ENCODE data around the gene USP37. TPM values are rescaled to one million over a fixed set of nuclear protein-coding genes. Genes with fewer than 3 reads are reported as not detected.

The USP37 gene
- total RNA-seq, 1 experiment from 2014 or later: 19.1 TPM

- DNase-seq (ENCODE audit: low spot score): no peak
Measured at GRCh38 chr2:218477247-218477646, 90.9 kb downstream of the USP37 start.

- no peak for DNase-seq (ENCODE audit: low spot score)
Measured at GRCh38 chr2:218476676-218477075, 91.5 kb downstream of the USP37 start.

- no peak for DNase-seq (ENCODE audit: low spot score)
Measured at GRCh38 chr2:218474527-218474926, 93.6 kb downstream of the USP37 start.

DNA sequence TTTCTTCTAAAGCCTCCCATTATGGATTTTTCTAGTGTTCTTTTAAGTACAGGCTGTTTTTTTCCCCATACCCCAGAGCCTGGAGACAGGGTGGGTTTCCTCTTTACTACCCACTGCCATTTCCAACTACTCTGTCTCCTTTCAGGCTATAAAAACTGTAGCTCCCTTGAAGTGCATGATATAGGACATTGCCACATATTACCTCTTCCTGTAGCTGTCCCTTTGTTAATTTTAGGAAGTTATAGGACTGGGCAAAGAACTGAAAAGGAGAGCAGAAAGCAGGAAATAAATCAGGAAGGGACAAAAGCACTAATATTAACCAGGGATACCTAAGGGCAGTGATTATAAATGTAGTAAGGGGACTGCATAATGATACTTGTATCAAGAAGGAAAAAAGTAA is 95.2 kb downstream of the USP37 start:
- no peak for DNase-seq (ENCODE audit: low spot score)

DNA sequence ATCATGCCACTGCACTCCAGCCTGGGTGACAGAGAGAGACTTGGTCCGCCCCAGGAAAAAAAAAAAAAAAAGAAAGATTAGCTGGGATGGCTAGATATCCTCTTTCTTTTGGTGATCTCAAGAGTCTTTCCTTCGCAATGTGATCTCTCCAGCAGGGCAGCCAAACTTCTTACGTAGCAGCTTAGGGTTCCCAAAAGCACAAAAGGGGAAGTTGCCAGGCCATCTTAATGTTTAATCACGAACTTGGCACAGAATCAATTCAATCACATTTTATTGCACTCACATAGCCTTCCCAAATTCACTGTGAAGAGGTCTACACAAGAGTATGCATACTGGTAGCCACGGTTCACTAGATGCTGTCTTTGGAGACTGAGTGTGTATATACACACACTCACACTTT is 96.2 kb downstream of the USP37 start:
- no peak for DNase-seq (ENCODE audit: low spot score)

DNA sequence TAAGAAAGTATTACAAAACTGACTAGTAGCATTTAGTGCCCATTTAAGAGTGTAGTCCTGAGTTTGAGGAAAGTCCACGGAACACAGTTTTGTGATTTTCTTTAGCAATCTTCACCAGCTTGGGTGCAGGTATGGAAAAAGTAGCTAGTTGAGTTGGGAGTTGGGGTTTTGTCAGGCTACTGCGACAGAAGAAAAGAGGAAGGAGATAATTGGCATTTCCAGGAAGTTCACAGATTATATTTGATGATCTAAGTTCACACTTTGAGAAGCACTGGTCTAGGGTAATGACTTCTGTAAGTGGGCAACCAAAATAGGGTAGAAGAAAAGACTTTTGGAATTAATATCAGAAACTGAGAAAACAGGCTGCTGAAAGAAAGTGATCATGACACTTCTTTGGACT is 97.1 kb downstream of the USP37 start:
- DNase-seq (ENCODE audit: low spot score): no peak

GRCh38 chr2:218470448-218470847 is 97.7 kb downstream of the USP37 start:
- DNase-seq (ENCODE audit: low spot score): no peak

GRCh38 chr2:218465987-218466633 is 102.0 kb downstream of the USP37 start:
- peak; percentile 24 for DNase-seq (ENCODE audit: low spot score)

DNA sequence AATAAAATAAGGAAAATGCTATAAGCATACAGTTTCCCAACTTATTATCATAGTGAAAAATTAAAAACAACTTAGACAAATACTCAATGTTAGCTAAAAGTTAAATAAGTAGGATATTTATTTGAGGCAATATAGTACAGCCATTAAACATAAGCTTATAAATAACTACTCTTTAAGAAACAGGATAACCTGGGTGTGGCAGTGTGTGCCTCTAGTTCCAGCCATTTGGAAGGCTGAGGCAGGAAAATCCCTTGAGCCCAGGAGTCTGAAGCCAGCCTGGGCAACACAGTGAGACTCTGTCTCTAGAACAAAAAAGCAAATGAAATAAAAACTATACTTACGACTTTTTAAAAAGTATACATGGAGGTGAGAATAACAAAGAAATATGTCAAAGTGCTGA is 109.6 kb downstream of the USP37 start:
- DNase-seq (ENCODE audit: low spot score): no peak

DNA sequence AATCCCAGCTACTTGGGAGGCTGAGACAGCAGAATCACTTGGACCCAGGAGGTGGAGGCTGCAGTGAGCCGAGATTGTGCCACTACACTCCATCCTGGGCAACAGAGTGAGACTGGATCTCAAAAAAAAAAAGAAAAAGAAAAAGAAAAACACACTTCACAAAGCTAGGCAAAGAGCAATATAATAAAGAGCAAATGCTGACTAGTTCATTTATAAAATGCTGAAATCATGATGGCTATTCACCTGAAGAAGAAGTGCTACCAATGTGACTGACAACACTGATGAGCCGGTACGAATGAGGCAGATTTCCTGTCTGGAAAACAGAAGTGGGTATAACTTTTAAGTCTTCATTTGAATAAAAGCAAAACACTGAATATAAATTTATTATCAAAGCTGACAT is 111.3 kb downstream of the USP37 start:
- no peak for DNase-seq (ENCODE audit: low spot score)

DNA sequence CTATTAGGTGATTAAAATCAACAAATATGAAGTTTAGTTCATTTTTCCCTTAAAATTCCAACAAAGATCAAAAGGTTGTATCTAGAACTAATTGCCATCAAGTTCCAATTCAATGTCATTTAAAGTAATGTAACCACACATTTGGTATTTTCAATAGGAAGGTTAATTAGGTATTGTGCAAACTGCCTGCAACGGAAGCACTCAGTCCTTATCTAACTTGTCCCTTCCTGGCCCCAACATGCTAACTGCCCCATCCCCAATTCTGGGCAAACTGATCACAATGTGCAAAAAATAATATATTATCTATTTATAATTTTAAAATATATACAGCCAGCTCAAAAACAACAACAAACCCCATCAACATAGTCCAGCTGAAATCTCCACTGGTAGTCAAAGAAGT is 116.1 kb downstream of the USP37 start:
- DNase-seq (ENCODE audit: low spot score): no peak

DNA sequence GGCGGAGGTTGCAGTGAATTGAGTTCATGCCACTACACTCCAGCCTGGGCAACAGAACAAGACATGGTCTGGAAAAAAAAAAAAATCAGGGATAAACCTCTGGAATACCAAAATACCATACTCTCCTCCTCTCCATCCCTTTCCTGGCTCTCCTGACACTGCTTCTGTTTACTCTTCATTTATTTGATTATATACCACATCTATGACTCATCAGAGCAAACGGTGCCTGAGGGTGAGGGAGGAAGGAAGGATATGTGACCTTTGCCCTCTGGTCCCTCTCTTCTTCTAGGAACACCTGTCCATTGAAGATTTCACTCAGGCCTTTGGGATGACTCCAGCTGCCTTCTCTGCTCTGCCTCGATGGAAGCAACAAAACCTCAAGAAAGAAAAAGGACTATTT is 119.2 kb downstream of the USP37 start:
- DNase-seq (ENCODE audit: low spot score): peak; percentile 68

DNA sequence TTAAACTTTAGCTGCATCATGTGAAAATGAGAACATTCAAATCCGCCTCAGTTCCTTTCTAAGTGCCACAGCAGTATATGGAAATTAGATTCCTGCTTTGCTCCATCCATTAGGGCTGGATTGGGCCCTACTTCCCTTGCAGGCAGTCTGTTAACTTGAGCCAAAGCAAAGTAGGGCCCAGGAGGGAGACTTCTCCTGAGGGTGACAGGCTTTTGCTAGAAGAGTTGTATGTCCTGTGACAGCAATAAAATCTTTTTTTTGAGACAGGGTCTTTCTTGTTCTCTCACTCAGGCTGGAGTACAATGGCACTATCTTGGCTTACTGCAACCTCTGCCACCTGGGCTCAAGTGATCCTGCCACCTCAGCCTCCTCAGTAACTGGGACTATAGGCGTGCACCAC is 121.1 kb downstream of the USP37 start:
- DNase-seq (ENCODE audit: low spot score): no peak

DNA sequence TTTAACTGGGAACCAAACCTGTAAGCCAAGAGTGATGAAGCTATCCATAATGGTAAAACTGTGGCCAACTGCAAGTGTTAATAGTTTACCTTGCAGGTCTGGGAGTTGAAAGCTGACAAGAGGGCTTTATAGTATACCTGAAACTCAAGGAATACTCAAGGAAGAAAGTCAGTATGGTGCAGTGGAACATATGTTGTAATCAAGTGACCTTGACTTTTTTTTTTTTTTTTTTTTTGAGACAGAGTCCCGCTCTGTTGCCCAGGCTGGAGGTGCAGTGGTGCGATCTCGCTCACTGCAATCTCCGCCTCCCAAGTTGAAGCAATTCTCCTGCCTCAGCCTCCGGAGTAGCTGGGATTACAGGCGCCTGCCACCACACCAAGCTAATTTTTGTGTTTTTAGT is 121.6 kb downstream of the USP37 start:
- no peak for DNase-seq (ENCODE audit: low spot score)

DNA sequence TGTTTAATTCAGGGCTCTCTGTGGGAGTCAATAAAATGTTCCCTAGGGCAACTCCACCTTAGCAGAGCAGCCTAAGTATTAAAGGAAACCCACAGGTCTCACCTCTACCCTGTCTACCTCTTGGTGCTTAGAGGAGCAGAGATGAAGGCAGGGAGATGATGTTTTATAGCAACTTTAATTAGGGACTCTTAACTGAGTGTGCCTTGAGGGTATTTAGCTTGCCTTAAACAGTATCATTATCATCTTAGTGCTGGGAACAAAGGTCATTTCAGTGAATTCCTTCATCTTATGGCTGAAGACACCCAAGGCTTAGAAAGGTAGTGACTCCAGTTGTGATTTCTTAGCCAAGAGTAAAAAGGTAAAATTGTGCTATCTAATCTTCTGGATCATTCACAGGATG is 122.5 kb downstream of the USP37 start:
- DNase-seq (ENCODE audit: low spot score): no peak

DNA sequence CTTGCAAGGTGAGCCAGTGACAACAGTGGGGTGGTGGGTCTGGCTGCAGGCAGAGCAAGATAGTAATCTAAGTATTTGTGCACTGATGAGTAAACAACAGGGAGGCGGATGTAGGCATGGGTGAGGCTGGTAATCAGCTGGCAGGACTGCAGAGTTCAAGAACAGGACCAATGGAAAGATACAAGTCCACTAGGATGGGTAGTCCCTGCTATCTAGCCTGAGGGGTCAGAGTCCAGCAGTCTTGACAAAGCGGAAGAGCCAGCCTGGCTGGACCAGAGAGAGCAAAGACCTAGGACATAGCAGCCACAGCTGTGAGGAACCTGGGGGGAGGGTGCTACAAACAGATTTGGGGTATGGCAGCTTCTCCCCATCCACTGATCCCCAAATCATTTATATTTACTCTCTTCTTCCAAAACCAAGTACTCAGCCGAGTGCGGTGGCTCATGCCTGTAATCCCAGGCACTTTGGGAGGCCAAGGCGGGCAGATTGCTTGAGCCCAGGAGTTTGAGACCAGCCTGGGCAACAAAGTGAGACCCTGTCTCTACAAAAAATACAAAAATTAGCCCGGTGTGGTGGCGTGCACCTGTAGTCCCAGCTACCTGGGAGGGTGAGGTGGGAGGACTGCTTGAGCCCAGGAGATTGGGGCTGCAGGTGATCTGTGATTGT is 123.3 kb downstream of the USP37 start:
- no peak for DNase-seq (ENCODE audit: low spot score)

- no peak for DNase-seq (ENCODE audit: low spot score)
Measured at GRCh38 chr2:218438596-218438995, 129.6 kb downstream of the USP37 start.

DNA sequence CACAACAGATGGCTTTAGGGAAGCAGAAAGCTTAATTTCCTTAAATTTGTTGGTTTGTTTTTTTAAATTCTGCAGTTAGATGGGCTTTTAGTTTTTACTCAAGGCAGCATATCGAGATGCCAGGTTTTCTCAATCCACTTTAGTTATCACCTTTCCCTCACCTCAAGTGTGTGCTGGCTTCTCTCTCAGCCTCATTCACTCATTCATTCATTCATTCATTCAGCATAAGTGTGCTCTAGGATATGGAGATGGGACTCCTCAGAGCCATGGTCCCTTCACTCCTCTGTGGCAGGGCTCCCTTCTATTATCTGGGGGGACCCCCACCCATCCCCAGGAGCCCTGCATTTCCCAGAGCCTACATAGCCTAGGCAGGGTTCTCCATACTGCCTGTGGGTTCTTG is 130.2 kb downstream of the USP37 start:
- no peak for DNase-seq (ENCODE audit: low spot score)

GRCh38 chr2:218436992-218437391 is 131.2 kb downstream of the USP37 start:
- no peak for DNase-seq (ENCODE audit: low spot score)

DNA sequence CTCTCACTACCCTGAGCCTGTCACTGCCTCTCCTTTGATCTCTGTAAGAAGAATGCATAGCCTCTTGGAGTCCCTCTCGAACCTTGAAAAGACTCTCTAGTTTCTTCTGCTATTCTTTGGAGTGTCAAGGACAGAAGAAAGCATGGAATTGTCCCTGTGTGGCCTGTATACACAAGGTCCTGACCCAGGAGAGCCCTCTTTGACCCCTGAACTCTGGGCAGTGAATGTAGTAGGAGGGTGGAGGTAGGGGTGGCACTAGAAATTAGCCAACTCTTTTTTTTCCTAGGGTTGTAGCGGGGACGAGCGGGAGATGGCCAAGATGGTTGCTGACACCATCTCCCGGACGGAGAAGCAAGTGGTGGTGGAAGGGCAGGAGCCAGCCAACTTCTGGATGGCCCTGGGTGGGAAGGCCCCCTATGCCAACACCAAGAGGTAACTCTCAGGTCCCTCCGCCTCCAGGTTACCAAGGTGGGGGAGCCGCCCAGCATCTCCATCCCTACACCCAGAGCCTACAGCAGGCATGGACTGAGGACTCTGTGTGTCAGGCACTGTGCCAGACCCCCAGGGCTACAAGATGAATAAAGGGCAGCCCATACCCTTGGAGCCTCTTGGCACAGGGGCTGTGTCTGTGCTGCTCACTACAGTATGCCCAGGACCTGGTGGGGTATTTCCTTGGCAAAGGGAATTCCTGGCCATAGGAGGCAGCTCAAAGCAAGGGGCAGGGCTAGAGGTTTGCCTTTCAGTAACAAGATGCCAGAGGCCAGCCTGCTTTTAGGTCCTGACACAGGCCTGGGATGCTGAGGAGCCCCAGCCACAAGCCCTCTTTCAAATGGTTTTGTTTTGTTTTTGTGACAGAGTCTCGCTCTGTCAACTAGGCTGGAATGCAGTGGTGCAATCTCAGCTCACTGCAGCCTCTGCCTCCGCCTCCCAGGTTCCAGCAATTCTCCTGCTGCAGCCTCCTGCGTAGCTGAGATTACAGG is 132.9 kb downstream of the USP37 start:
- DNase-seq (ENCODE audit: low spot score): no peak

DNA sequence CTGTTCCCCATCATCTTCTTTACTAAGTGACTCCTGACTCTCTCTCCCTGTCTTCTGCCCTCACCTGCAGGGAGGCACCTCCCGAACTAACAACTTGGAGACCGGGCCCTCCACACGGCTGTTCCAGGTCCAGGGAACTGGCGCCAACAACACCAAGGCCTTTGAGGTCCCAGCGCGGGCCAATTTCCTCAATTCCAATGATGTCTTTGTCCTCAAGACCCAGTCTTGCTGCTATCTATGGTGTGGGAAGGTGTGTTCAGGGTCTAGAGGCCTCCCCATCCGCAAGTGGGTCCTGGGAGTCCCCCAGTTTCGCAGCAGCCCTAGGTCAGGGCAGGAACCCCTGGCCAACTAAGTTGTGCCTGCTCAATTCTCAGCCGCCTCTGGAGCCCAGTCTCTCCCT is 133.7 kb downstream of the USP37 start:
- no peak for DNase-seq (ENCODE audit: low spot score)

GRCh38 chr2:218432676-218433365 is 135.3 kb downstream of the USP37 start:
- no peak for DNase-seq (ENCODE audit: low spot score)

Measured in A172 (cell line).